ENCODE data around the gene ANKLE2.
A peak's percentile ranks its signal among the peaks of the same experiment; 100 is the strongest.
"Not testable (repeated sequence)": the region's sequence is repeated elsewhere in the genome, so short reads cannot be mapped to it uniquely, and the experiment has no call there.

Gene ANKLE2

GRCh38 chr12:132776816-132777568 lies 15.4 kb upstream of the ANKLE2 start:
- peak; percentile 82 for DNase-seq

- DNase-seq = not testable (repeated sequence)
Observed at GRCh38 chr12:132776230-132776625, 14.6 kb upstream of the ANKLE2 start.

GRCh38 chr12:132775502-132776229 lies 14.0 kb upstream of the ANKLE2 start:
- DNase-seq = no peak

- DNase-seq = no peak
Observed at GRCh38 chr12:132774646-132775275, 13.1 kb upstream of the ANKLE2 start.

DNA sequence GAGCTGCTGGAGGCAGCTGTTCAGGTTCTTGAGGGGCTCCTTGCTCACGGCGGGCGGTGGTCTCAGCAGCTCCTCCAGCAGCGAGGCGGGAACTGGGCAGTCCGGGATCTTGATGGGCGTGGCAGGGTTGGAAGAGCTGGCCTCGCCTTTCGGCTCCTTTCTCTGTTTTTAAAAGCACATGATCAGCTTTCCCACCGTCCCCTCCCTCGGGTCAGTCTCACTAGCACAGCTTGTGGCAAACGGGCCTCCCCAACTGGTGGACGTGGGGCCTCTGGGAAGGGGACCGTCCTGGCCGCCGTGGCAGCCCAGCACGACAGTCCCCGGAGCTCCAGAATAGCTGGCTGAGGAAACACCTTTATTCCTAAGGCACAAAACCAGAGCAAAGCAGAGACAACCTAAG lies 12.5 kb upstream of the ANKLE2 start:
- no peak for DNase-seq

DNA sequence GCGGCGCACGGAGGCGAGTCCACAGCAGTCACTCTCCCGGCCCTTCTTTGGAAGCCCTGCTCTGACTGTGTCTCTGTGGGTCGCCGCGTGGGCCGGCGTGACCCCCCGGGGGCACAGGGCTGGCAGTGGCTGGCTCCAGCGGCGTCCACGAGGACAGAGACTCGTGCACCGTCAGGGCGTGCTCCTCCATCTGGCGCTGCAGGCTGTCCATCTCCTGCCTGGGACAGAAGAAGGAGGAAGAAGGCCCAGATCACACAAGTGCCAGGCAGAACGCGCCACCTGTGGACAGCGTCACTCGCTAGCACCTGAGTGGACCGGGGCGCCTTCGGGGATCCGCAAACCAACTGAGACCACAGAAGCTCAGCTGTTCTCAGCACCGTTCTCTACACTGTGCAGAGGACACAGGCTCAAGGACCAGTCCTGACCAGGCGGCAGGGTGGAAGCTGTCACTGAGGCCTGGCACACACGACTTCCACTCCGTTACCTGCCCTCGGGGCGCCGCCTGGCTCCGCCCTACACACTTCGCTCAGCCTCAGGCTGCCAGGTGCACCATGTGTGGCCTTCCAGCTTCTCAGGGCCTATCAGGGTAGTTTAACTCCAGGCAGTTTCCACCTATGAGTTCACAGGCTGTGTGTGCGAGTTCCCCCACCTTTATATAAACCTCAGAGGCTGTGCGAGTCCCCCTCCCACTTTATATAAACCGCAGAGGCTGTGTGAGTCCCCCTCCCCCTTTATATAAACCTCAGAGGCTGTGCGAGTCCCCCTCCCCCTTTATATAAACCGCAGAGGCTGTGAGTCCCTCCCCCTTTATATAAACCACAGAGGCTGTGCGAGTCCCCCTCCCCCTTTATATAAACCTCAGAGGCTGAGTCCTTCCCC lies 11.7 kb upstream of the ANKLE2 start:
- no peak for DNase-seq

DNA sequence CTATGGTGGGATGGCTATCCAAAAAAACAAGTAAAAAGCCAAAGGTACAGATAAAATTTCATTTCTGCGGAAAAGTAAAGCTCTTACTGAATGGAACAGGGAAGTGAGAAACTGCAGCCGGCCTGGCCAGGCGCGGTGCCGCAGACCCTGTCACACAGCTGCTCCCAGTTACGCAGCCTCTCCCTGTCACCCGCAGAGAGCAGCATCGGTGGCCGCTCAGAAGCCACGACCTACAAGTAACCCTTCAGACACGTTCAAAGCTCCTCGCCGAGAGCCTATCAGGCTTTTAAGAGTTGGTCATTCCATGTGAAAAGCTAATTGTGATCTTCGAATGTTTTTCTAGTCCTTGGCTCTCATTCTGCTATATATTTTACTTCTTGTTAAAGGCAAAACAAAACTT lies 11.0 kb upstream of the ANKLE2 start:
- DNase-seq = no peak

DNA sequence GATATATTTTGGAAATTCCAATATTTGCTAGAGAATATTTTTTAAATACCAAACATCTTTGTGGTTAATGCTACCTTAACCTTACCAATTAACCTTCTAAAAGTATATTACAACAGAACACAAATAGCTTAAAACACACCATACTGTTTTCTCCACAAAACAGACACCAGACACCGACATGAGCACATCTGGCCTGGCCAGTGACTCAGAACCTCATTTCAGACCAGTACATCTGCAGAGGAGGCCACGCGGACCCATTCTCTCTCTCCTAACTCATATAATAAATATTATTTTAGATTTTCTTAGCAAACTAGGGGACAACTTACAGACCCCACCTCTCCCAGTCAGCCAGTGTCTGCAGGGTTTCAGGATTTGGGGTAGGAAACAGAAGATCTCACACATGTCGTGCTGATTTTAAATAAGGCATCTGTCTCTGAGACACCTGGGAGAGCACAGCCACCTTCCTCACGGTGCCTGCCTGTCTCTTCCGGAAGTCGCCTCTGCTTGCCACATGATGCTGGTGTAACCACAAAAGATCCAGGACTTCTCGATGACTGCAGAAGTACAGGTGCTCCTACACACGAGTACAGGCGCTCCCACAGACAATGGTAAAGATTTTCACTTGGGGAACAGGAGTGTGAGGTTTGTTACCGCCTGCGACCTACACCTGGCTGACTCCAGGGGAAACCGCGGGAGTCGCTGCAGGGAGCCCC lies 9.7 kb upstream of the ANKLE2 start:
- no peak for DNase-seq

DNA sequence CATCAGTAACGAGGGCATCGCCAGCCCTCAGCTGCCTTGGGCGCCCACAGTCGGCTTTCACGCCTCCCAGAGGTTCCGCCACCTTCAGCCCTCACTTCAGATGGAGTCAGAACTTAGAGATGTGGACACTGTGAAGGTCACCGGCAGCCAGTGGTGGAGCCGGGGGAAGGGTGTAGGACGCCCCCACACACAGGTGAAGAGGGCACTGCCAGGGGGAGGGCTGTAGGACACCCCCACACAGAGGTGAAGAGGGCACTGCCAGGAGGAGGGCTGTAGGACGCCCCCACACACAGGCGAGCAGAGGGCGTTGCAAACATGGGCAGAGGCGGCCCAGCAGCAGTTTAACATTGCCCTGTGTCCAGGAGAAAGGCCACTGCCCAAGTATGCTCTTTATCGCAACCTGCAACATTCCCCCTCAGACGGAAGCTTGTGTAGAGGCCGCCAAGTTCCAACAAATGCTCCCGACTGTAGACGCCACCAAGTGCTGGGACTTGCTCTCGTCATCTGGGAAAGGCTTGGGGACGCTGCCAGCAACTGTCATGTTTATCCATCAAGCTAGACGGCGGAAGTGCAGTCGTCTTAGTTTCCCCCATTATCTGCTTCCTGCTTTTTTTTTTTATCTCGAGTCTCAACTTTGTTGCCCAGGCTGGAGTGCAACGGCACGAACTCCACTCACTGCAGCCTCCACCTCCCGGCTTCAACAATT lies 4.9 kb upstream of the ANKLE2 start:
- peak; percentile 39 for DNase-seq

- no peak for DNase-seq
Observed at GRCh38 chr12:132765361-132765760, 3.7 kb upstream of the ANKLE2 start.

GRCh38 chr12:132764231-132764630 lies 2.6 kb upstream of the ANKLE2 start:
- DNase-seq = no peak

- DNase-seq = peak; percentile 91
Observed at GRCh38 chr12:132761921-132762583, 420 bp upstream of the ANKLE2 start.

DNA sequence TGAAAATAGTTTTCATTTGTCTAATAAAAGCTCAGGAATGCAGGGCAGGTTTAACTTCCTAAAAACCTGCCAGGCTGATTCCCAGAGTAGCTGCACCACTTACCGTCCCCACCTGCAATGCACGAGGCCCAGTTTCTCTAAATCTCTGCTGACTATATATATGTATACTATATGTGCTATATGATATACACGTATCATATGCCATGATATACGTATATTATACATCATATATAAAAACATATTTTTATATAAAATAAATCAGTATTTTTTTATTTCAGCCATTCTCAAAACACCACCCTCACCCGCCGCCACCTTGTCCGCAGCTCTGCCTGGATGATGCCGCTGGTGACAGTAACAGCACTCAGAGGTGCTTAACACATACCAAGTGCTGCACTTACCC lies 2.3 kb downstream of the ANKLE2 start:
- DNase-seq = no peak

GRCh38 chr12:132758825-132759224 lies 2.8 kb downstream of the ANKLE2 start:
- DNase-seq = not testable (repeated sequence)

GRCh38 chr12:132754160-132754932 lies 7.3 kb downstream of the ANKLE2 start:
- DNase-seq = no peak

DNA sequence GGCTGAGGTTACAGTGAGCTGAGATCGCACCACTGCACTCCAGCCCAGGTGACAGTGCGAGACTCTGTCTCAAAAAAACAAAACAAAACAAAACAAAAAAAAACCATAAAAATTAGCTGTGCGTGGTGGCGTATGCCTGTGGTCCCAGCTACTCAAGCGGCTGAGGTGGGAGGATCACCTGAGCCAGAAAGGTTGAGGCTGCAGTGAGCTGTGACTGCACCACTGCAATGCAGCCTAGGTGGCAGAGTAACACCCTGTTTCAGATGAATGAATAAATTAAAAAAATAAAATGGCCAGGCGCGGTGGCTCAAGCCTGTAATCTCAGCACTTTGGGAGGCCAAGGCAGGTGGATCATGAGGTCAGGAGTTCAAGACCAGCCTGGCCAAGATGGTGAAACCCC lies 8.0 kb downstream of the ANKLE2 start:
- not testable (repeated sequence) for DNase-seq

GRCh38 chr12:132748319-132748718 lies 13.3 kb downstream of the ANKLE2 start:
- no peak for DNase-seq

- no peak for DNase-seq
Observed at GRCh38 chr12:132747896-132748295, 13.7 kb downstream of the ANKLE2 start.

DNA sequence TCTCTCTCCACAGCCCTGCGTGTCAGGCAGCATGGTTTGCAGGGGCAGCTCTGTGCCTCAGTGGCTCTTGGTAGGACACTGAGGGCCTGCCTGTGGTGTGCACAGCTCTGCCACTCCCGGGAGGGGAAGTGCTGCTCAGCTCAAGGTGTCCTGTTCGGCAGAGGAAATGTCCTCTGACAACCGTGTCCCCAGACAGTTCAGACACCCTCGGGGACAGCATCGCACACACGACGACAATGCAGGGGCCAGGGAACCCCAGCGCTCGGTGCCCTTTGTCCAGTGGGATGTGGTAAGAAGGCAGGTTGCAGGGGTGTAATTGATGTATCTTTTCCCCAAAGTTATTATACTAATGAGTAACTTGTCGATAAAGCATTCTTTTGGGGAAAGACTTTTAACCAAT lies 14.2 kb downstream of the ANKLE2 start:
- DNase-seq = no peak

- no peak for DNase-seq
Observed at GRCh38 chr12:132746613-132747012, 15.0 kb downstream of the ANKLE2 start.
